ENCODE data around the gene ANO1. TPM values are rescaled to one million over a fixed set of nuclear protein-coding genes. Genes with fewer than 3 reads are reported as not detected.

Gene ANO1
- total RNA-seq, 4 donors from 2014 or later: 2.3 to 9.2 (median 4.2) TPM

DNA sequence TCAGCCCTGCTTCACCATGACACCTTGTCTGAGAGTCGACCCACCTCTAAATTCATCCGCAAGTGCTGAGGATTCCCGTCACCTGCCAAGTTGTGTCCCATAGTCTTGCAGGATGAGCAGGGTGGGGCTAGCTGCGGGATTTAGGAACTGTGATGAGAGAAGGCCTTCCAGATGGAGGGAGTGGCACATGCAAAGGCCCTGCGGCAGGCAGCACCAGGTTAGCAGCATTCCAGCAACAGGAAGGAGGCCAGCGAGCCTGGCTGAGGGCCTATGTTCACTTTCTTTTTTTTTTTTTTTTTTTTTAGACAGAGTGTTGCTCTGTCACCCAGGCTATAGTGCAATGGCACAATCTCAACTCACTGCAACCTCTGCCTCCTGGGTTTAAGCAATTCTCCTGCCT lies 31.8 kb downstream of the ANO1 start:
- no peaks in the 10 kb centered on the region for H3K9me3 ChIP-seq
- no peak for DNase-seq
- peaks cover 8 to 20% of the 10 kb centered on the region in 2 donors for H3K4me1 ChIP-seq
- in situ Hi-C loops (cut with MboI; ENCODE audit: low sequenced_read_pairs in 4 of 4): no loop called here
- TF ChIP-seq, protein P1, sequence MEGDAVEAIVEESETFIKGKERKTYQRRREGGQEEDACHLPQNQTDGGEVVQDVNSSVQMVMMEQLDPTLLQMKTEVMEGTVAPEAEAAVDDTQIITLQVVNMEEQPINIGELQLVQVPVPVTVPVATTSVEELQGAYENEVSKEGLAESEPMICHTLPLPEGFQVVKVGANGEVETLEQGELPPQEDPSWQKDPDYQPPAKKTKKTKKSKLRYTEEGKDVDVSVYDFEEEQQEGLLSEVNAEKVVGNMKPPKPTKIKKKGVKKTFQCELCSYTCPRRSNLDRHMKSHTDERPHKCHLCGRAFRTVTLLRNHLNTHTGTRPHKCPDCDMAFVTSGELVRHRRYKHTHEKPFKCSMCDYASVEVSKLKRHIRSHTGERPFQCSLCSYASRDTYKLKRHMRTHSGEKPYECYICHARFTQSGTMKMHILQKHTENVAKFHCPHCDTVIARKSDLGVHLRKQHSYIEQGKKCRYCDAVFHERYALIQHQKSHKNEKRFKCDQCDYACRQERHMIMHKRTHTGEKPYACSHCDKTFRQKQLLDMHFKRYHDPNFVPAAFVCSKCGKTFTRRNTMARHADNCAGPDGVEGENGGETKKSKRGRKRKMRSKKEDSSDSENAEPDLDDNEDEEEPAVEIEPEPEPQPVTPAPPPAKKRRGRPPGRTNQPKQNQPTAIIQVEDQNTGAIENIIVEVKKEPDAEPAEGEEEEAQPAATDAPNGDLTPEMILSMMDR (IDR thresholded peaks at IDR 0.05 in 4 of 5, conservative IDR thresholded peaks at IDR 0.05 in 1 of 5): no peak
- TF ChIP-seq POLR2A (IDR thresholded peaks at IDR 0.05): no peak
- H3K27me3 ChIP-seq: no peaks in the 10 kb centered on the region
- intact Hi-C loops (cut with DNase I; ENCODE audit: low total_unique reads): no loop called here
- H3K4me3 ChIP-seq: no peak overlapping the region
- no peaks in the 10 kb centered on the region for H3K36me3 ChIP-seq
- ATAC-seq: no peak
- peak overlapping the region in 3 of 4 donors; percentile 48 to 77 (median 69) for H3K27ac ChIP-seq

DNA sequence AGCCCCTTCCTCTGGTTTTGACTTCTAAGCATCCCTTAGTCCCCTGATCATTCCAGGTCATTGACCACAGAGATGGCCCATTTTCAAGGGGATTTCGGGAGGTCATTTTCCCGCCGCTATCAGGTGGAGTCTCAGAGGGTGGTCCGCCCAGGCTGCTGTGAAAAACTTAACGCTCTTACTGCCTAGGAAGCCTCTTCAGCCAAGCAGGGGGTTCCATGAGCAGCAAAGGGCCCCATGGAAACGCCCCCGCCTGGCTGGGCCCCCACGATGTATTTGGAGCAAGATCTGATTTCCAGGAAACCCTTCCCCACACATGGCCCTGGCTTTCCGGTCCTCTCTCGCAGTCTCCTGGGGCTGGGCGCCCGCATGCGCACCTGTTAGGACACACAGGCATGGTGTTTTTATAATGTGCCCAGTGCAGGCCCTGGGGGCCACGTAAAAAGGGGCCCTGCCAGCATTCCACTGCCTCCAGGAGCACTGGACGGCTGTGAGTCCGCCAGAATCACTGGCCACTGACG lies 32.5 kb downstream of the ANO1 start:
- H3K9me3 ChIP-seq: no peaks in the 10 kb centered on the region
- DNase-seq: no peak
- intact Hi-C loops (cut with DNase I; ENCODE audit: low total_unique reads) (no loop called here), in situ Hi-C loops (cut with MboI; ENCODE audit: low sequenced_read_pairs in 4 of 4) (no loop called here)
- no peaks in the 10 kb centered on the region for H3K36me3 ChIP-seq
- peaks cover 8 to 20% of the 10 kb centered on the region in 2 donors for H3K4me1 ChIP-seq
- TF ChIP-seq POLR2A (IDR thresholded peaks at IDR 0.05): no peak
- TF ChIP-seq, protein P1 (IDR thresholded peaks at IDR 0.05 in 4 of 5, conservative IDR thresholded peaks at IDR 0.05 in 1 of 5): no peak
- no peak for ATAC-seq
- H3K4me3 ChIP-seq: no peak overlapping the region
- H3K27ac ChIP-seq: peak overlapping the region; percentile 64 to 77 (median 70)
- no peaks in the 10 kb centered on the region for H3K27me3 ChIP-seq

DNA sequence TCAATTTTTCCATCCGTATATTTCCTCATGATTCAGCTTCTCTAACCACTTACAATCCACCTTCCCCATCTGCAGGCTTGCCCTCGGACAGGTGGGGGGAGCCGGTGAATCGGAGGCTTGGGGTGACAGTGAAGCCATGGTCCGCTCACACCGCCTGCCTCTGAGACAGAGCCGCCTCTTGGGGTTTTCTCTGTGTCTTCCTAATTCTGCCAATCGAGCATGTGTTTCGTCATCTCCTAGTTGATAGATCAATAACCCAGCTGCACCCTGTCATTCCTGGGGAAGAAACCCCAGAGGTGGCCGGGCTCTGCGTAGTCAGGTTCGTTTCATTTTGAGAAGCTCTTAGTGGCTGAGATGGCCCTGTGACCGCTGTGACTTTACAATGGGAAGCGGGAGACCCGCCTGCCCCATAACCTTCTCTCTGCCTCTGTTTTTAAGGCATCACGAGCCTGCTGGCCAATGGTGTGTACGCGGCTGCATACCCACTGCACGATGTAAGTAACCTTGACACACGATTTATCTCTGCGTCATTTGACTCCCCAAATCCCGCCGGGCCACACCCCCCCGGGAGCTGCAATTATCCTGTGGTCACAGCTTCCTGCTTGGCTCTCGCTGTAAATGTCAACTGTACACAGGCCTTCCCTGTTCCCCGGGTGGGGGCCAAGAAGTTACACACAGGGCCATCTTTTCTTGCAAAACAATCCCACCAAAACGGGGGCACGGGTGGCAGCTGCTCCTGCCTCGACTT lies 33.3 kb downstream of the ANO1 start:
- DNase-seq (peak; percentile 35 to 39), ATAC-seq (peak; percentile 66 to 74)
- Histone ChIP-seq H3K27me3 (no peaks in the 10 kb centered on the region), H3K36me3 (no peaks in the 10 kb centered on the region), H3K27ac (peak overlapping the region; percentile 64 to 77 (median 70)), H3K9me3 (no peaks in the 10 kb centered on the region), H3K4me3 (peak overlapping the region in 1 of 4 donors; percentile 3), H3K4me1 (peaks cover 8 to 15% of the 10 kb centered on the region in 2 donors)
- intact Hi-C loops (cut with DNase I; ENCODE audit: low total_unique reads) (no loop called here), in situ Hi-C loops (cut with MboI; ENCODE audit: low sequenced_read_pairs in 4 of 4) (no loop called here)
- TF ChIP-seq, protein P1 (IDR thresholded peaks at IDR 0.05 in 4 of 5, conservative IDR thresholded peaks at IDR 0.05 in 1 of 5): no peak
- no peak for TF ChIP-seq POLR2A (IDR thresholded peaks at IDR 0.05)

DNA sequence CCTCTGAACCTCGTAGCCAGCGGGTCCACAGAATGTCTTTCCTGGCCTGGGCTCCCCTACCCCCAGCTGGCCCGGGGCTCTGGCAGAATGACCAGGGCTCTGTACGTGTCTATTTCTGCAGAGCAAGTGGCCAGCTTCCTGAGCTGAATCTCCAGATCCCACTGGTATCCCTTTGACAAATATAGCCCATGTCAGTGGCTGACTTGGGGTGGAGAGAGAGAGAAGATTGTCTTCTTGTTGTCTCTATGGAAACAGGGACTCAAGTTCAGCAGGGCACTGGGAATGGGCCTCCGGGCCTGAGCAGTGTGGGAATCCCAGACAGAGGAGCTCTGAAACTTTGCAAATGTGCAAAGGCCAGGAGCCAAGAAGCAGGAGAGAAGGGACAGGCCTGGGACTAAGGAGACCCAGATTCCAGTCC lies 33.9 kb downstream of the ANO1 start:
- ATAC-seq (peak; percentile 48 to 70), DNase-seq (no peak)
- Histone ChIP-seq H3K4me1 (peaks cover 8 to 13% of the 10 kb centered on the region in 2 donors), H3K9me3 (no peaks in the 10 kb centered on the region), H3K27ac (peak overlapping the region; percentile 55 to 77 (median 68)), H3K27me3 (no peaks in the 10 kb centered on the region), H3K4me3 (peak overlapping the region in 1 of 4 donors; percentile 3), H3K36me3 (no peaks in the 10 kb centered on the region)
- TF ChIP-seq, protein P1 (IDR thresholded peaks at IDR 0.05 in 4 of 5, conservative IDR thresholded peaks at IDR 0.05 in 1 of 5): no peak
- intact Hi-C loops (cut with DNase I; ENCODE audit: low total_unique reads) (no loop called here), in situ Hi-C loops (cut with MboI; ENCODE audit: low sequenced_read_pairs in 4 of 4) (no loop called here)
